Skeletal muscle satellite cell (primary cell): ENCODE results near the gene GLO1.

Experiments used
- H3K27me3 ChIP-seq: 2 replicates; pipeline ENCODE4 v1.7.0; 2013; ENCODE audit warnings: low read length; ENCODE audit not compliant: control insufficient read depth, insufficient read depth
- H3K36me3 ChIP-seq: 2 replicates; pipeline ENCODE4 v1.7.0; 2013; ENCODE audit warnings: mild to moderate bottlenecking, control low read depth, low read length; ENCODE audit not compliant: insufficient read depth
- H3K4me1 ChIP-seq: 2 replicates; pipeline ENCODE4 v1.7.0; 2013; ENCODE audit warnings: low read length; ENCODE audit not compliant: control insufficient read depth, insufficient read depth
- H3K4me2 ChIP-seq: 2 replicates; pipeline ENCODE4 v1.7.0; 2013; ENCODE audit warnings: mild to moderate bottlenecking, low read length
- H3K4me3 ChIP-seq: 2 replicates; pipeline ENCODE4 v1.7.0; 2013; ENCODE audit warnings: low read length
- H3K9ac ChIP-seq: 2 replicates; pipeline ENCODE4 v1.7.0; 2013; ENCODE audit warnings: mild to moderate bottlenecking, low read depth, low read length, moderate library complexity
- H3K9me3 ChIP-seq: replicated peaks from 2 replicates; pipeline ENCODE4 v1.7.0; 2013; ENCODE audit warnings: mild to moderate bottlenecking, control low read depth, low read length

GLO1 gene

DNA sequence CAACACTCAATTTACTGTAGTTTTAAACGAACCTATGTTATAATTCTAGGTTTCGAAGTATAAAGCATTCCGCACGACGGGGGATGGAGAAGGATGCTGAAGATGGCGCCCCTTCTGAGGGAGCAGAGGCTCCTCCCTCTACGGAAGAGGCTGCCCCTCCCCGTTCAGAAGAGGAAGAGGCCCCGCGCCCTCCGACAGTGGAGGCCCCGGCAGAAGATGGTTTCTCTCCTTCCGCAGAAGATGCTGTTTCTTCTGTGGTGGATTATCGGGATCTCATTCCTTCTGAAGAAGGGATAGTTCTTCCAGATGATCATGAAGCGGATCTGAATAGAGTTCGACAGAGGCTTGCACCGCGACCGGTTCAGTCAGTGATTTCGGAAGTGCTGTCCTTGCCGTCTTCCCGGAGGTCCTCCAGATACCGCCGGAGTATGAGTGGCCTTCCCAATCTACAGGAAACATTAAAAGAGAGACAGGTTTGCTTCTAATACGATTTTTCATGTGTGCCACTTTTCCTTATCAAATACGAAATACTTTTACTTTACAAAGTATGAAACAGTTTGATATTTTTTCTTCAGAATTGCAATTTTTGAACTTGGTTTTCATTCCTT is 19.9 kb upstream of the GLO1 start:
- Histone ChIP-seq H3K4me3 (no peak overlapping the region), H3K36me3 (no peaks in the 10 kb centered on the region), H3K27me3 (peaks cover 23% of the 10 kb centered on the region), H3K4me1 (no peaks in the 10 kb centered on the region), H3K9me3 (no peaks in the 10 kb centered on the region), H3K4me2 (no peak overlapping the region), H3K9ac (no peak overlapping the region)

DNA sequence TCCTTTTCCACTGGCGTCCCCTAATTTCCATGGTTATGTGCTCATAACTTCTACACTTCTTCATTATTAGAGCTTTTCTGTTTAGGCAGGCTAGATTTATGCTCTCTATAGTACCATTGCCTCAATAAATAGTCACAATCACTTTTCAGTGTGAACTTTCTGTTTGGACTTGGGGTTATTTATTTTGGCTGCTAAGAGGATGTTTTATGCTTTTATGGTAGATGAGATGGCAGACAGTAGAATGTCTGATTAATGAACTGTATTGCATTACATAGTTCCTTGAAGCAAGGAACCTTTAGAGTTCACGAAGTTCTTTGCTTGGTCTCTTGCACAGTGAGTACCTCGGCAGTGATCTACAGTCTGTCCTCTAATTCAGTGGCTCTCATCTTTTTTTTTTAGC is 19.1 kb upstream of the GLO1 start:
- H3K9ac ChIP-seq: no peak overlapping the region
- no peaks in the 10 kb centered on the region for H3K36me3 ChIP-seq
- H3K27me3 ChIP-seq: peaks cover 24% of the 10 kb centered on the region
- no peak overlapping the region for H3K4me2 ChIP-seq
- no peaks in the 10 kb centered on the region for H3K9me3 ChIP-seq
- H3K4me3 ChIP-seq: no peak overlapping the region
- no peaks in the 10 kb centered on the region for H3K4me1 ChIP-seq

DNA sequence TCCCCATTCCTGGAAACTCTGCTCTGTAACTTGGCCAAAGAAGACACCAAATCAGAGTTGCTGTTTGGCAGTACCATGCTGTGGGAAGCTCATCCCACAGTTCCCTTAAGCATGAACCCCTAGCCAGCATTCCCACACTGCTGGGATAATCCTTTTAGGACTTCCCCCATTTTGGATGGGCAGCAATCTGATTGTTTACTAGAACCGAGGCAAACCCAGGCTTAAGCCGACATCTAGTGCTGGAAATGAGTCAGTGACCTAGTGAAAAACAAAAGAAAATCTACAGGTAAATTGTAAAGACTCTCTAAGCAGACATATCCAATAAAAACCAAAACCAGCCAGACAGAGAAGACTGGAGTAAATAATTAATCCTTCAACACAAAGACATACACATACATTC is 17.4 kb upstream of the GLO1 start:
- Histone ChIP-seq H3K27me3 (peaks cover 35% of the 10 kb centered on the region), H3K4me3 (no peak overlapping the region), H3K4me1 (no peaks in the 10 kb centered on the region), H3K36me3 (no peaks in the 10 kb centered on the region), H3K9ac (no peak overlapping the region), H3K9me3 (no peaks in the 10 kb centered on the region), H3K4me2 (no peak overlapping the region)

GRCh38 chr6:38719358-38719757 is 16.4 kb upstream of the GLO1 start:
- no peaks in the 10 kb centered on the region for H3K4me1 ChIP-seq
- H3K4me2 ChIP-seq: no peak overlapping the region
- no peaks in the 10 kb centered on the region for H3K9me3 ChIP-seq
- no peaks in the 10 kb centered on the region for H3K36me3 ChIP-seq
- H3K4me3 ChIP-seq: no peak overlapping the region
- H3K9ac ChIP-seq: no peak overlapping the region
- H3K27me3 ChIP-seq: peaks cover 44% of the 10 kb centered on the region

GRCh38 chr6:38716825-38717224 is 13.9 kb upstream of the GLO1 start:
- Histone ChIP-seq H3K4me2 (no peak overlapping the region), H3K4me3 (no peak overlapping the region), H3K36me3 (no peaks in the 10 kb centered on the region), H3K9me3 (no peaks in the 10 kb centered on the region), H3K4me1 (no peaks in the 10 kb centered on the region), H3K27me3 (peaks cover 57% of the 10 kb centered on the region), H3K9ac (no peak overlapping the region)

DNA sequence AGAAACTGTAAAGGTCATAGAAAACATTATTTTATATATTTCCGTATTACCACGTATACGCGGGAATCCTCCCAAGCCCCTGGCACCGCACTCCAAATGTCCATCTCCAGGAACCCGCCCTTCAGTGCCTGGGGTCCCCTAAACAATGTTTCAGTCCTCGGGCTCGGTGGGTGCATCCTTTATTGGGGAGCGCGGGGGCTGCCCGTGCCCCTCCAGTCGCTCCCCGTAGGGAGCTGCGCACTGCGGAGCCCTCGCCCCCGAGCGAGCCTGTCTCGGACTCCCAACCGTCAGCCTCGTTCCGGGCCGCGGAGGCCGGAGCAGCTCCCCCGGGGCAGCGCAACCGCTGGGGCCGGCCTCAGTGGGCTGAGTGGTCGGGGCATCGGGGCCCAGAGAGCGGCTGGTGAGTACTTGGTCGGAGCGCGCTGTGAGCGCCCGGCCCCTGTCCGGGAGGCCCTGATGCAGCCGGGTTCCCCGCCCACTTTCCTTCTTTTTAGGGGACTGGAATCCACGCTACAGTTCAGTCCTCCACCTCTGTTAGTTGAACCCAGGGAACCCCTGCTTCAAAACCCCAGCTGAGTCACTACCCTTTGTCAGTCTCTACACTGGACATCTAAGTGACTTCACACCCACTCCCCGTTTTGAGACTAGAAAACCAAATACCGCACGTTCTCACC is 12.2 kb upstream of the GLO1 start, which contains the start of gene DNAH8:
Gene DNAH8, plus strand, starts transcription at position 296 of the 674 bp plus-strand sequence. CDS start 7,499 bp downstream, outside the sequence.
- Histone ChIP-seq H3K27me3 (peaks cover 50% of the 10 kb centered on the region), H3K4me2 (peak within 1 kb of the TSS; percentile 80), H3K9me3 (no peaks in the 10 kb centered on the region), H3K9ac (no peak within 1 kb of the TSS), H3K4me1 (no peaks in the 10 kb centered on the region), H3K4me3 (peak within 1 kb of the TSS; percentile 59), H3K36me3 (no peaks in the 10 kb centered on the region)

- Histone ChIP-seq H3K4me2 (peak overlapping the region; percentile 80), H3K9me3 (no peaks in the 10 kb centered on the region), H3K4me3 (no peak overlapping the region), H3K27me3 (peaks cover 45% of the 10 kb centered on the region), H3K9ac (no peak overlapping the region), H3K4me1 (no peaks in the 10 kb centered on the region), H3K36me3 (no peaks in the 10 kb centered on the region)
Observed at GRCh38 chr6:38714239-38715015, 11.5 kb upstream of the GLO1 start.

DNA sequence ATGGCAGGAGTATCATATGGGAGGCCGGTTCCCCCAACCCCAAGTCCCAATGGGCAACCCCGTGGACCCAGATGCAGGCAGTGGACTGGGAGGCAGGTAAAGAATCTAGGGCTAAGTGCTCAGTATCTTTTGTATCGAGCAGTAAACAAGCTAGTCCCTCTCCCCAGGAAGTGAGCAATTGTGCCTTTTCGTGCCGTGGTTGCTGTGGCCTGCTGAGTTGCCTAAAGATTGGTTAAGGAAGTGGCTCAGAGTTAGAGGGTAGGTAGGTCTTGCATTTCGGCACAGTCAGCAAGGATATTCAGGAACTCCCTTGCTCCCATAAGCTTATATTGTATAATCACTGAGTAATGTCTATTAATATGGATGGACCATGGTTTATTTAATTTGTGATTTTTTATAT is 10.9 kb upstream of the GLO1 start:
- Histone ChIP-seq H3K9ac (no peak overlapping the region), H3K4me1 (no peaks in the 10 kb centered on the region), H3K27me3 (peaks cover 39% of the 10 kb centered on the region), H3K4me3 (no peak overlapping the region), H3K4me2 (no peak overlapping the region), H3K9me3 (no peaks in the 10 kb centered on the region), H3K36me3 (no peaks in the 10 kb centered on the region)

- Histone ChIP-seq H3K4me3 (no peak overlapping the region), H3K9ac (no peak overlapping the region), H3K4me2 (no peak overlapping the region), H3K4me1 (no peaks in the 10 kb centered on the region), H3K9me3 (no peaks in the 10 kb centered on the region), H3K27me3 (peaks cover 11% of the 10 kb centered on the region), H3K36me3 (no peaks in the 10 kb centered on the region)
Observed at GRCh38 chr6:38708496-38708895, 5.6 kb upstream of the GLO1 start.

DNA sequence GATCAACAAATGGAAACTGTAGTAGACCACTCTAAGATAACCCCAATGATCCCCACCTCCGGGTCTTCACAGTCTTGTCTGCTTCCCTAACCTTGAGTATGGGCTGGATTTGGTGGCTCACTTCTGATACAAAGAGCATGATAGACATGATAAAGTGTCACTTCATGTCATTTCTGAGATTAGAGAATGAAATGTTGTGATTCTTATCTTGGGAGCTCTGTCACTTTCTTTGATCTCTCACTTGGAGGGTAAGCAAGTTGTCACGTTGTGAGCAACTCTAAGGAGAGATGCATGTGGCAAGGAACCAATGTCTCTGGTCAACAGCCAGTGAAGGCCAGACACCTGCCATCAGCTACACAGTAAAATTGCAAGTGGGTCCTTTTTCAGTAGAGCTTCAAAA is 3.0 kb upstream of the GLO1 start:
- Histone ChIP-seq H3K4me1 (no peaks in the 10 kb centered on the region), H3K4me2 (no peak overlapping the region), H3K9ac (no peak overlapping the region), H3K36me3 (no peaks in the 10 kb centered on the region), H3K9me3 (no peaks in the 10 kb centered on the region), H3K4me3 (no peak overlapping the region), H3K27me3 (peaks cover 4% of the 10 kb centered on the region)

DNA sequence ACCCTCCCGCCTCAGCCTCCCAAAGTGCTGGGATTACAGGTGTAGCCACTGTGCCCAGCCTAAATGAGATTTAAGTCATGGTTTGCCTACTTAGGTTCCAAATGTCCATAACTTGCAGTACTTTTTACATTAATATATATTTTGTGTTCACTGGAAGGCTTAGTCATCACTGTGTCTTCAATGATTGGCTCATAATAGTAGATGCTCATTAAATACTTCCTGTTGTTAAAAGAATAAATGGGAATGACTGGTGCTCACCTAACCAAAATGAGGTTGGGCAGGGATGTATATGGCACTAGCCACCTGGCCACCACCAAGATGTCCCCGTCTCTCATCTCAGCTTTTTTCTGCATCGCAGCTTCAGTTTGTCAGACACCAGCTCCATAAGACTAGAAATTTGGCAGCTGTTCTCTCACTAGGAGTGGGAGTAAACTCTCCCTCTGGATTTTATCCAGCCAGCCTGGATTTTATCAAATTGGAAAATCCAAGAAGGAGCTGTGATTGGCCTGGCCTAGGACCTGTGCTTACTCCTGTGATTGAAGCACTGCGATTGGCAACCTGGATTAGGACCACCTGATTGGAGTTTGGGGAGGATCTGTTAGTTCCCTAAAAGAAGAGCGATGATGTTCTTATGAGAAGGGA is 1.1 kb upstream of the GLO1 start:
- H3K4me2 ChIP-seq: no peak overlapping the region
- H3K36me3 ChIP-seq: no peaks in the 10 kb centered on the region
- peaks cover 3% of the 10 kb centered on the region for H3K9me3 ChIP-seq
- H3K27me3 ChIP-seq: peaks cover 4% of the 10 kb centered on the region
- H3K4me1 ChIP-seq: no peaks in the 10 kb centered on the region
- no peak overlapping the region for H3K4me3 ChIP-seq
- H3K9ac ChIP-seq: no peak overlapping the region
